HepG2 (cell line): ENCODE data around the gene UGT1A3. TPM values are rescaled to one million over a fixed set of nuclear protein-coding genes. Genes with fewer than 3 reads are reported as not detected.

ENCODE experiments used
- ATAC-seq: fragments of 200-7000 bp; cut with Tn5 transposase; 3 replicates; pipeline ENCODE4 v1.9.1; 2020; ENCODE audit warnings: mild to moderate bottlenecking, moderate library complexity
- BruUV-seq: library from RNA; stranded (reverse); fragments of 400-500 nt; replicated peaks from 2 replicates; lab custom pipeline; 2021; lab: Mats Ljungman, UMichigan
- CTCF ChIA-PET: fragments of 300-600 bp; formaldehyde crosslinking; extraction: SDS; loops from one replicate; lab custom pipeline; 2021; ENCODE audit warnings: low total read pairs, inconsistent platforms, low intra/inter-chr PET ratio; lab: Yijun Ruan, JAX
- POLR2A ChIA-PET: fragments of 350-600 bp; sonication (Branson Sonifier 250); formaldehyde crosslinking; loops from one replicate; lab custom pipeline; 2020; ENCODE audit warnings: antibody characterized with exemption, inconsistent platforms; lab: Yijun Ruan, JAX
- DNase-seq: peaks from one replicate; pipeline ENCODE4 v3.0.0-alpha.2; 2015; ENCODE audit warnings: low spot score
- FAIRE-seq: peaks from 3 replicates; lab custom pipeline; 2011; peaks lifted over from hg19 to GRCh38; lab: Jason Lieb, UNC
- H2AFZ ChIP-seq: one replicate; pipeline ENCODE4 v1.6.1; 2011; ENCODE audit warnings: low read length, inconsistent platforms
- H3K27ac ChIP-seq: fragments of 300-600 bp; 3 replicates; pipeline ENCODE4 v1.8.0; 2011; ENCODE audit warnings: mixed run types, mild to moderate bottlenecking, mixed read lengths, low read length, inconsistent platforms; ENCODE audit not compliant: insufficient read depth; ENCODE audit errors: extremely low read length
- H3K27me3 ChIP-seq, 2 experiments: fragments of 200-600 bp in 1 of 2; 2 replicates in 1 of 2; 3 replicates in 1 of 2; pipeline versions ENCODE4 v1.6.0 to v1.8.0; 2011; ENCODE audit warnings: low read length in 2 of 2, mild to moderate bottlenecking in 2 of 2, moderate library complexity in 2 of 2, inconsistent platforms in 1 of 2; ENCODE audit not compliant: insufficient read depth in 2 of 2, control insufficient read depth in 1 of 2
- H3K36me3 ChIP-seq, 2 experiments: fragments of 200-600 bp in 1 of 2; replicated peaks in 1 of 2; 2 replicates in 1 of 2; 3 replicates in 1 of 2; pipeline versions ENCODE4 v1.5.1 to v1.8.0; 2011; ENCODE audit warnings: low read length in 2 of 2, inconsistent platforms in 1 of 2; ENCODE audit not compliant: insufficient read depth in 2 of 2, control insufficient read depth in 1 of 2
- H3K4me1 ChIP-seq: 2 replicates; pipeline ENCODE4 v1.5.1; 2012; ENCODE audit warnings: low read length, inconsistent platforms; ENCODE audit not compliant: insufficient read depth
- H3K4me2 ChIP-seq: 2 replicates; pipeline ENCODE4 v1.6.0; 2011; ENCODE audit warnings: low read depth, low read length, inconsistent platforms
- H3K4me3 ChIP-seq, 3 experiments: fragments of 200-600 bp in 1 of 3; sonication (generic), shearing (Covaris generic) in 1 of 3; replicated peaks in 1 of 3; 2 replicates each; pipeline ENCODE4 v1.5.1; 2011 to 2016; ENCODE audit warnings: low read length in 3 of 3, inconsistent platforms in 2 of 3, low read depth in 2 of 3, mild to moderate bottlenecking in 2 of 3, control low read depth in 1 of 3, mixed read lengths in 1 of 3; ENCODE audit not compliant: insufficient read depth in 1 of 3
- H3K79me2 ChIP-seq: one replicate; pipeline ENCODE4 v1.6.1; 2011; ENCODE audit warnings: low read length, inconsistent platforms; ENCODE audit not compliant: insufficient read depth
- H3K9ac ChIP-seq: 2 replicates; pipeline ENCODE4 v1.6.0; 2011; ENCODE audit warnings: mild to moderate bottlenecking, low read depth, low read length, inconsistent platforms; ENCODE audit not compliant: insufficient read depth
- H3K9me3 ChIP-seq: 2 replicates; pipeline ENCODE4 v1.5.1; 2012; ENCODE audit warnings: mild to moderate bottlenecking, low read length
- H4K20me1 ChIP-seq: 2 replicates; pipeline ENCODE4 v1.6.0; 2011; ENCODE audit warnings: inconsistent platforms, mild to moderate bottlenecking, low read length, moderate library complexity; ENCODE audit not compliant: insufficient read depth
- BCL6 ChIP-seq: IDR thresholded peaks from 2 replicates; pipeline ENCODE4 v1.6.1; 2016; ENCODE audit warnings: missing genetic modification reagents, missing compliant biosample characterization
- MAFG ChIP-seq: sonication (generic); formaldehyde crosslinking; IDR thresholded peaks from 2 replicates; pipeline ENCODE4 v1.5.1; 2020; ENCODE audit warnings: mild to moderate bottlenecking, missing genetic modification reagents
- RBAK ChIP-seq: sonication (generic); formaldehyde crosslinking; IDR thresholded peaks from 2 replicates; pipeline ENCODE4 v1.5.1; 2020; ENCODE audit warnings: mild to moderate bottlenecking, missing genetic modification reagents
- RBM22 ChIP-seq: fragments of 200-400 bp; formaldehyde crosslinking; optimal IDR thresholded peaks from 2 replicates; pipeline ENCODE3; 2017; ENCODE audit warnings: mild to moderate bottlenecking, low read length, moderate library complexity
- SATB2 ChIP-seq: sonication (generic); formaldehyde crosslinking; IDR thresholded peaks from 2 replicates; pipeline ENCODE4 v1.5.0; 2020; ENCODE audit warnings: missing genetic modification reagents
- SOX13 ChIP-seq, 3 experiments: fragments of 450-650 bp in 1 of 3; sonication (generic) in 1 of 3; formaldehyde crosslinking in 1 of 3; IDR thresholded peaks in 2 of 3; conservative IDR thresholded peaks in 1 of 3; 2 replicates each; pipeline versions ENCODE4 v1.5.0 to v1.6.1; 2016 to 2020; ENCODE audit warnings: antibody characterized with exemption in 1 of 3, mild to moderate bottlenecking in 1 of 3, missing compliant biosample characterization in 1 of 3, missing genetic modification reagents in 1 of 3, moderate library complexity in 1 of 3
- TEAD3 ChIP-seq: optimal IDR thresholded peaks from 2 replicates; pipeline ENCODE3; 2016; ENCODE audit warnings: borderline replicate concordance
- ZC3H4 ChIP-seq: sonication (generic); formaldehyde crosslinking; IDR thresholded peaks from 2 replicates; pipeline ENCODE4 v1.4.0; 2020; ENCODE audit warnings: missing genetic modification reagents, borderline replicate concordance
- ZNF12 ChIP-seq: sonication (generic); formaldehyde crosslinking; IDR thresholded peaks from 2 replicates; pipeline ENCODE4 v1.5.0; 2020; ENCODE audit warnings: missing genetic modification reagents
- ZNF3 ChIP-seq: IDR thresholded peaks from 2 replicates; pipeline ENCODE4 v1.7.0; 2017; ENCODE audit warnings: inconsistent platforms
- ZNF780A ChIP-seq: sonication (generic); formaldehyde crosslinking; IDR thresholded peaks from 2 replicates; pipeline ENCODE4 v1.8.0; 2022; ENCODE audit warnings: mild to moderate bottlenecking, missing genetic modification reagents, moderate library complexity
- ZNF781 ChIP-seq: sonication (generic); formaldehyde crosslinking; IDR thresholded peaks from 2 replicates; pipeline ENCODE4 v1.5.1; 2020; ENCODE audit warnings: borderline replicate concordance, mild to moderate bottlenecking, missing genetic modification reagents; ENCODE audit errors: not compliant biosample characterization
- WGBS: methylation state at CpG from one replicate; pipeline ENCODE4 v1.1.6; 2017; ENCODE audit warnings: low lambda C conversion rate; 5-methylcytosine and 5-hydroxymethylcytosine counted together
- in situ Hi-C: cut with HindIII; loops from 2 replicates; pipeline ENCODE4 v1.10.0; 2017; ENCODE audit warnings: low pct_unique_long_range_greater_than_20kb; ENCODE audit not compliant: extremely low pct_ligation_motif_present
- intact Hi-C: fragments of 100-400 bp; cut with micrococcal nuclease; formaldehyde crosslinking; loops from one replicate; pipeline ENCODE4 v1.10.0; 2022; ENCODE audit not compliant: unreplicated experiment
- polyA plus RNA-seq, 8 experiments: library from polyadenylated mRNA; depleted of rRNA in 3 of 8; stranded (reverse) in 7 of 8; unstranded in 1 of 8; fragments of >200 nt; fragmentation: Illumina TruSeq in 4 of 8; extraction: Trizol in 4 of 8; gene quantifications; 2 replicates each; pipeline versions ENCODE4 v1.2.1 to v1.2.3, GENCODE V29; 2011 to 2016; ENCODE audit warnings: low read depth in 4 of 8, missing spikeins in 1 of 8, mixed read lengths in 1 of 8; ENCODE audit not compliant: insufficient read depth in 1 of 8
- total RNA-seq, 5 experiments: library from RNA; depleted of rRNA; stranded (reverse); fragments of >200 nt; fragmentation: Illumina TruSeq; extraction: Trizol; gene quantifications; 2 replicates each; pipeline ENCODE4 v1.2.3, GENCODE V29; 2016; ENCODE audit warnings: low read depth in 1 of 5
- TF ChIP-seq, protein P1 (sequence below), 2 experiments: sonication (generic) in 1 of 2; formaldehyde crosslinking in 1 of 2; IDR thresholded peaks; 2 replicates each; pipeline versions ENCODE4 v1.4.0 to v1.6.1; 2016 to 2020; ENCODE audit warnings: borderline replicate concordance in 1 of 2, low read depth in 1 of 2, mild to moderate bottlenecking in 1 of 2, missing genetic modification reagents in 1 of 2
- TF ChIP-seq, protein P2 (sequence below): sonication (generic); formaldehyde crosslinking; IDR thresholded peaks from 2 replicates; pipeline ENCODE4 v1.4.0; 2020; ENCODE audit warnings: missing genetic modification reagents, borderline replicate concordance
- TF ChIP-seq, protein P3 (sequence below): sonication (generic); formaldehyde crosslinking; IDR thresholded peaks from 2 replicates; pipeline ENCODE4 v1.5.0; 2020; ENCODE audit warnings: mild to moderate bottlenecking, missing genetic modification reagents

The UGT1A3 gene
- total and polyA plus RNA-seq, 2 of the 13 experiments (the other 11 are each of a cell fraction or from before 2014, with no cell fraction given) = not detected

DNA sequence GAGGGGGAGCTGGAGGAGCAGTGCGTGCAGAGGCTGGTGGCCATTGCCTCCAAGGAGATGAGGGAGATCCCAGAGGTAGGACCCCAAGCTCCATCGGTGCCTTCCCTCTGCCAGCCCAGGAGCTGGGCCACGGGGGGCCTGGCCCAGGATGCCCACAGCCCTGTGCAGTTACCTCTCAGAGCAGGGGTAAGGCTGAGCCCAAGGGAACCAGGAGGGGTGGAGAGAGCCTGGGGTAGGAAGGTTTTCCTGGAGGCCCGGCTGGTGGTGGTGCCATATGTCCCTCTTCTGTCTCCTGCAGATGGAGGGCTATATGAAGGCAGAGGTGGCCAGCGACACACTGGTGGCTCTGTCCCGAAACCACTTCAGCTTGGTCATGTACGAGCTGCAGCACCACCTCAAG lies 60.7 kb downstream of the UGT1A3 start:
- no TSS peak for BruUV-seq

More for the DNA sequence above, 60.7 kb downstream of the UGT1A3 start:
- no peak for ATAC-seq
- Histone ChIP-seq H2AFZ (no peak overlapping the region), H3K9ac (no peak overlapping the region), H3K27me3 (peaks cover 5 to 35% of the 10 kb centered on the region in 2 experiments; a peak in 3 of 5 replicates), H3K4me2 (no peak overlapping the region), H3K4me1 (peaks cover 13% of the 10 kb centered on the region; the same call in 1 of the 2 replicates), H3K79me2 (no peaks in the 10 kb centered on the region), H3K27ac (no peak overlapping the region), H3K9me3 (no peaks in the 10 kb centered on the region), H4K20me1 (no peaks in the 10 kb centered on the region), H3K36me3 (no peaks in the 10 kb centered on the region), H3K4me3 (no peak overlapping the region)
- in situ Hi-C loops (no loop called here), intact Hi-C loops (no loop called here)
- POLR2A ChIA-PET = no interaction called here
- CTCF ChIA-PET = no interaction called here
- no peak for DNase-seq
- FAIRE-seq = no peak
- TF ChIP-seq MAFG (CRISPR knock-in tag) = no peak
- no peak for TF ChIP-seq RBM22
- TF ChIP-seq ZC3H4 (CRISPR knock-in tag) = no peak
- TF ChIP-seq, protein P1, sequence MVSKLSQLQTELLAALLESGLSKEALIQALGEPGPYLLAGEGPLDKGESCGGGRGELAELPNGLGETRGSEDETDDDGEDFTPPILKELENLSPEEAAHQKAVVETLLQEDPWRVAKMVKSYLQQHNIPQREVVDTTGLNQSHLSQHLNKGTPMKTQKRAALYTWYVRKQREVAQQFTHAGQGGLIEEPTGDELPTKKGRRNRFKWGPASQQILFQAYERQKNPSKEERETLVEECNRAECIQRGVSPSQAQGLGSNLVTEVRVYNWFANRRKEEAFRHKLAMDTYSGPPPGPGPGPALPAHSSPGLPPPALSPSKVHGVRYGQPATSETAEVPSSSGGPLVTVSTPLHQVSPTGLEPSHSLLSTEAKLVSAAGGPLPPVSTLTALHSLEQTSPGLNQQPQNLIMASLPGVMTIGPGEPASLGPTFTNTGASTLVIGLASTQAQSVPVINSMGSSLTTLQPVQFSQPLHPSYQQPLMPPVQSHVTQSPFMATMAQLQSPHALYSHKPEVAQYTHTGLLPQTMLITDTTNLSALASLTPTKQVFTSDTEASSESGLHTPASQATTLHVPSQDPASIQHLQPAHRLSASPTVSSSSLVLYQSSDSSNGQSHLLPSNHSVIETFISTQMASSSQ (IDR thresholded peaks at IDR 0.05; ENCODE audit: low read depth) = no peak
- TF ChIP-seq, protein P1 (CRISPR knock-in tag; IDR thresholded peaks at IDR 0.05; ENCODE audit: borderline replicate concordance) = no peak
- TF ChIP-seq SOX13 (IDR thresholded peaks at IDR 0.05) = no peak
- TF ChIP-seq SOX13 (CRISPR knock-in tag; conservative IDR thresholded peaks at IDR 0.05 in 1 of 2, IDR thresholded peaks at IDR 0.05 in 1 of 2) = no peak
- TF ChIP-seq ZNF3 (CRISPR knock-in tag) = no peak
- TF ChIP-seq SATB2 (CRISPR knock-in tag) = no peak
- no peak for TF ChIP-seq ZNF12 (CRISPR knock-in tag)
- no peak for TF ChIP-seq RBAK
- no peak for TF ChIP-seq ZNF781 (CRISPR knock-in tag)
- TF ChIP-seq, protein P2, sequence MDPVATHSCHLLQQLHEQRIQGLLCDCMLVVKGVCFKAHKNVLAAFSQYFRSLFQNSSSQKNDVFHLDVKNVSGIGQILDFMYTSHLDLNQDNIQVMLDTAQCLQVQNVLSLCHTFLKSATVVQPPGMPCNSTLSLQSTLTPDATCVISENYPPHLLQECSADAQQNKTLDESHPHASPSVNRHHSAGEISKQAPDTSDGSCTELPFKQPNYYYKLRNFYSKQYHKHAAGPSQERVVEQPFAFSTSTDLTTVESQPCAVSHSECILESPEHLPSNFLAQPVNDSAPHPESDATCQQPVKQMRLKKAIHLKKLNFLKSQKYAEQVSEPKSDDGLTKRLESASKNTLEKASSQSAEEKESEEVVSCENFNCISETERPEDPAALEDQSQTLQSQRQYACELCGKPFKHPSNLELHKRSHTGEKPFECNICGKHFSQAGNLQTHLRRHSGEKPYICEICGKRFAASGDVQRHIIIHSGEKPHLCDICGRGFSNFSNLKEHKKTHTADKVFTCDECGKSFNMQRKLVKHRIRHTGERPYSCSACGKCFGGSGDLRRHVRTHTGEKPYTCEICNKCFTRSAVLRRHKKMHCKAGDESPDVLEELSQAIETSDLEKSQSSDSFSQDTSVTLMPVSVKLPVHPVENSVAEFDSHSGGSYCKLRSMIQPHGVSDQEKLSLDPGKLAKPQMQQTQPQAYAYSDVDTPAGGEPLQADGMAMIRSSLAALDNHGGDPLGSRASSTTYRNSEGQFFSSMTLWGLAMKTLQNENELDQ (CRISPR knock-in tag) = no peak
- TF ChIP-seq, protein P3, sequence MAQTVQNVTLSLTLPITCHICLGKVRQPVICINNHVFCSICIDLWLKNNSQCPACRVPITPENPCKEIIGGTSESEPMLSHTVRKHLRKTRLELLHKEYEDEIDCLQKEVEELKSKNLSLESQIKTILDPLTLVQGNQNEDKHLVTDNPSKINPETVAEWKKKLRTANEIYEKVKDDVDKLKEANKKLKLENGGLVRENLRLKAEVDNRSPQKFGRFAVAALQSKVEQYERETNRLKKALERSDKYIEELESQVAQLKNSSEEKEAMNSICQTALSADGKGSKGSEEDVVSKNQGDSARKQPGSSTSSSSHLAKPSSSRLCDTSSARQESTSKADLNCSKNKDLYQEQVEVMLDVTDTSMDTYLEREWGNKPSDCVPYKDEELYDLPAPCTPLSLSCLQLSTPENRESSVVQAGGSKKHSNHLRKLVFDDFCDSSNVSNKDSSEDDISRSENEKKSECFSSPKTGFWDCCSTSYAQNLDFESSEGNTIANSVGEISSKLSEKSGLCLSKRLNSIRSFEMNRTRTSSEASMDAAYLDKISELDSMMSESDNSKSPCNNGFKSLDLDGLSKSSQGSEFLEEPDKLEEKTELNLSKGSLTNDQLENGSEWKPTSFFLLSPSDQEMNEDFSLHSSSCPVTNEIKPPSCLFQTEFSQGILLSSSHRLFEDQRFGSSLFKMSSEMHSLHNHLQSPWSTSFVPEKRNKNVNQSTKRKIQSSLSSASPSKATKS (CRISPR knock-in tag) = no peak
- TF ChIP-seq ZNF780A (CRISPR knock-in tag) = no peak
- TF ChIP-seq BCL6 (CRISPR knock-in tag) = no peak
- TF ChIP-seq TEAD3 = no peak
- WGBS = 50% methylated on average over 5 of the region's 7 CpGs
